ENCODE measurements around the gene ATG4B. TPM values are rescaled to one million over a fixed set of nuclear protein-coding genes. Genes with fewer than 3 reads are reported as not detected.

Gene ATG4B
- total and polyA plus RNA-seq, 2 experiments from 2014 or later = 65.3 to 85.5 TPM

- Histone ChIP-seq H3K4me2 (ENCODE audit: unreplicated experiment) (peak overlapping the region; percentile 83), H3K79me2 (ENCODE audit: insufficient read depth) (peaks cover 75% of the 10 kb centered on the region)
These were observed 48.8 kb downstream of the ATG4B start for GRCh38 chr2:241686324-241686649.

GRCh38 chr2:241686650-241687425 lies 49.3 kb downstream of the ATG4B start, which contains the start of gene DTYMK:
Gene DTYMK, minus strand, starts transcription at chr2:241686815. Its CDS starts 32 bp downstream, at chr2:241686783.
- Histone ChIP-seq H3K4me3 (peak within 1 kb of the TSS; percentile 95), H3K9ac (peak within 1 kb of the TSS; percentile 98), H4K20me1 (ENCODE audit: insufficient read depth) (no peaks in the 10 kb centered on the region), H3K27ac (peak within 1 kb of the TSS; percentile 92), H3K9me2 (ENCODE audit: insufficient read depth) (no peaks in the 10 kb centered on the region), H3K4me1 (ENCODE audit: insufficient read depth) (peaks cover 26% of the 10 kb centered on the region), H2AFZ (peak within 1 kb of the TSS; percentile 81), H3F3A (ENCODE audit: insufficient read depth) (peaks cover 26% of the 10 kb centered on the region), H3K27me3 (replicated peaks; ENCODE audit: insufficient read depth) (no peaks in the 10 kb centered on the region), H3K4me2 (ENCODE audit: unreplicated experiment) (peak within 1 kb of the TSS; percentile 83), H3K79me2 (ENCODE audit: insufficient read depth) (peaks cover 75% of the 10 kb centered on the region), H3K36me3 (ENCODE audit: low read depth) (peaks cover 6% of the 10 kb centered on the region), H3K9me3 (ENCODE audit: low read depth) (no peaks in the 10 kb centered on the region)
- TF ChIP-seq EZH2phosphoT487 (IDR thresholded peaks at IDR 0.05; ENCODE audit: insufficient read depth, low read depth) (no peak), EZH2 (IDR thresholded peaks at IDR 0.05; ENCODE audit: insufficient read depth, poor library complexity, severe bottlenecking) (no peak)
- in situ Hi-C loops (cut with MboI) = no loop called here
- peak; percentile 99 for DNase-seq
- 0 to 1% methylated on average over 89 to 102 of the region's 102 CpGs for WGBS, 2 experiments (ENCODE audit: low coverage in 1 of 2, low lambda C conversion rate in 2 of 2, missing lambda C conversion rate in 2 of 2)

More at GRCh38 chr2:241686324-241686649, 48.8 kb downstream of the ATG4B start:
- H3F3A ChIP-seq (ENCODE audit: insufficient read depth) = peaks cover 27% of the 10 kb centered on the region
- no peak for DNase-seq
- no peaks in the 10 kb centered on the region for H4K20me1 ChIP-seq (ENCODE audit: insufficient read depth)
- H3K36me3 ChIP-seq (ENCODE audit: low read depth) = peaks cover 6% of the 10 kb centered on the region
- WGBS, 2 experiments (ENCODE audit: low coverage in 1 of 2, low lambda C conversion rate in 2 of 2, missing lambda C conversion rate in 2 of 2) = 1 to 3% methylated on average over 25 to 31 of the region's 37 CpGs
- H3K9me2 ChIP-seq (ENCODE audit: insufficient read depth) = no peaks in the 10 kb centered on the region
- peaks cover 28% of the 10 kb centered on the region for H3K4me1 ChIP-seq (ENCODE audit: insufficient read depth)
- H3K27ac ChIP-seq = peak overlapping the region; percentile 57
- in situ Hi-C loops (cut with MboI) = no loop called here
- no peaks in the 10 kb centered on the region for H3K27me3 ChIP-seq (replicated peaks; ENCODE audit: insufficient read depth)
- peak overlapping the region; percentile 95 for H3K4me3 ChIP-seq
- H3K9ac ChIP-seq = peak overlapping the region; percentile 98
- TF ChIP-seq EZH2phosphoT487 (IDR thresholded peaks at IDR 0.05; ENCODE audit: insufficient read depth, low read depth) = no peak
- no peak for TF ChIP-seq EZH2 (IDR thresholded peaks at IDR 0.05; ENCODE audit: insufficient read depth, poor library complexity, severe bottlenecking)
- H3K9me3 ChIP-seq (ENCODE audit: low read depth) = no peaks in the 10 kb centered on the region
- peak overlapping the region; percentile 81 for H2AFZ ChIP-seq

- no peaks in the 10 kb centered on the region for H3K9me2 ChIP-seq (ENCODE audit: insufficient read depth)
- H3K4me3 ChIP-seq = no peak overlapping the region
- 88% methylated on average over 10 of the region's 10 CpGs for WGBS, 2 experiments (ENCODE audit: low coverage in 1 of 2, low lambda C conversion rate in 2 of 2, missing lambda C conversion rate in 2 of 2)
- no peak for DNase-seq
- no peak overlapping the region for H3K4me2 ChIP-seq (ENCODE audit: unreplicated experiment)
- H3K9me3 ChIP-seq (ENCODE audit: low read depth) = no peaks in the 10 kb centered on the region
- no peak for TF ChIP-seq EZH2phosphoT487 (IDR thresholded peaks at IDR 0.05; ENCODE audit: insufficient read depth, low read depth)
- no peak for TF ChIP-seq EZH2 (IDR thresholded peaks at IDR 0.05; ENCODE audit: insufficient read depth, poor library complexity, severe bottlenecking)
- peaks cover 54% of the 10 kb centered on the region for H3K79me2 ChIP-seq (ENCODE audit: insufficient read depth)
- H3K27ac ChIP-seq = no peak overlapping the region
- H4K20me1 ChIP-seq (ENCODE audit: insufficient read depth) = no peaks in the 10 kb centered on the region
- H3F3A ChIP-seq (ENCODE audit: insufficient read depth) = peaks cover 14% of the 10 kb centered on the region; the same call in 1 of the 2 replicates
- H2AFZ ChIP-seq = no peak overlapping the region
- in situ Hi-C loops (cut with MboI) = no loop called here
- no peak overlapping the region for H3K9ac ChIP-seq
- H3K36me3 ChIP-seq (ENCODE audit: low read depth) = peaks cover 1% of the 10 kb centered on the region
- H3K27me3 ChIP-seq (replicated peaks; ENCODE audit: insufficient read depth) = no peaks in the 10 kb centered on the region
- H3K4me1 ChIP-seq (ENCODE audit: insufficient read depth) = peaks cover 30% of the 10 kb centered on the region
These were observed 51.8 kb downstream of the ATG4B start for GRCh38 chr2:241689306-241689705.

GRCh38 chr2:241690202-241690717 lies 52.8 kb downstream of the ATG4B start:
- no peak for TF ChIP-seq EZH2phosphoT487 (IDR thresholded peaks at IDR 0.05; ENCODE audit: insufficient read depth, low read depth)
- TF ChIP-seq EZH2 (IDR thresholded peaks at IDR 0.05; ENCODE audit: insufficient read depth, poor library complexity, severe bottlenecking) = no peak
- Histone ChIP-seq H3K36me3 (ENCODE audit: low read depth) (no peaks in the 10 kb centered on the region; the same call in 1 of the 2 replicates), H2AFZ (no peak overlapping the region), H3F3A (ENCODE audit: insufficient read depth) (peaks cover 19% of the 10 kb centered on the region; the same call in 1 of the 2 replicates), H4K20me1 (ENCODE audit: insufficient read depth) (no peaks in the 10 kb centered on the region), H3K27me3 (replicated peaks; ENCODE audit: insufficient read depth) (no peaks in the 10 kb centered on the region), H3K4me1 (ENCODE audit: insufficient read depth) (peaks cover 30% of the 10 kb centered on the region), H3K9me3 (ENCODE audit: low read depth) (no peaks in the 10 kb centered on the region), H3K9me2 (ENCODE audit: insufficient read depth) (no peaks in the 10 kb centered on the region), H3K79me2 (ENCODE audit: insufficient read depth) (peaks cover 45% of the 10 kb centered on the region), H3K27ac (no peak overlapping the region), H3K4me3 (no peak overlapping the region), H3K9ac (no peak overlapping the region), H3K4me2 (ENCODE audit: unreplicated experiment) (no peak overlapping the region)
- 83 to 86% methylated on average over 6 of the region's 6 CpGs for WGBS, 2 experiments (ENCODE audit: low coverage in 1 of 2, low lambda C conversion rate in 2 of 2, missing lambda C conversion rate in 2 of 2)
- DNase-seq = no peak
- in situ Hi-C loops (cut with MboI) = no loop called here
